Natural killer cell (primary cell): ENCODE measurements around the gene SPRY4. TPM values are rescaled to one million over a fixed set of nuclear protein-coding genes. Genes with fewer than 3 reads are reported as not detected.

Experiments
- ATAC-seq, 3 donors: fragments of 150-1000 bp in 2 of 3; fragments of 200-7000 bp in 1 of 3; cut with Tn5 transposase; 1 replicate in 1 of 3; 2 replicates in 2 of 3; pipeline ENCODE4 v1.10.0; 2021; ENCODE audit warnings: mild to moderate bottlenecking in 2 of 3, moderate library complexity in 2 of 3
- DNase-seq, 2 donors: peaks; one replicate each; pipeline versions ENCODE4 v3.0.0 to v3.0.0-alpha.2; 2013 to 2021; ENCODE audit warnings: mixed read lengths in 1 of 2
- H3K27ac ChIP-seq: one replicate; pipeline ENCODE4 v1.5.1; 2013; ENCODE audit warnings: mild to moderate bottlenecking, low read length
- H3K27me3 ChIP-seq: one replicate; pipeline ENCODE4 v1.6.1; 2013; ENCODE audit warnings: low read length; ENCODE audit not compliant: control insufficient read depth, insufficient read depth
- H3K36me3 ChIP-seq: one replicate; pipeline ENCODE4 v1.6.1; 2013; ENCODE audit warnings: low read length; ENCODE audit not compliant: control insufficient read depth, insufficient read depth
- H3K4me1 ChIP-seq: one replicate; pipeline ENCODE4 v1.6.1; 2013; ENCODE audit warnings: low read length; ENCODE audit not compliant: control insufficient read depth, insufficient read depth
- H3K4me3 ChIP-seq: one replicate; pipeline ENCODE4 v1.5.1; 2013; ENCODE audit warnings: low read length
- H3K9me3 ChIP-seq: one replicate; pipeline ENCODE4 v1.6.1; 2013; ENCODE audit warnings: low read length; ENCODE audit not compliant: control insufficient read depth, insufficient read depth
- H3K27ac Mint-ChIP-seq, 2 donors: one replicate each; pipeline ENCODE4 v1.8.0; 2022; ENCODE audit warnings: mild to moderate bottlenecking in 2 of 2, mixed read lengths in 2 of 2, moderate library complexity in 1 of 2
- H3K27me3 Mint-ChIP-seq, 2 donors: one replicate each; pipeline ENCODE4 v1.8.0; 2022; ENCODE audit warnings: low read depth in 2 of 2, mixed read lengths in 2 of 2
- H3K36me3 Mint-ChIP-seq: one replicate; pipeline ENCODE4 v1.8.0; 2022; ENCODE audit warnings: mixed read lengths
- H3K4me1 Mint-ChIP-seq, 2 donors: one replicate each; pipeline ENCODE4 v1.8.0; 2022; ENCODE audit warnings: mixed read lengths in 2 of 2
- H3K4me3 Mint-ChIP-seq: one replicate; pipeline ENCODE4 v1.8.0; 2022; ENCODE audit warnings: mild to moderate bottlenecking, moderate library complexity, mixed read lengths
- H3K9me3 Mint-ChIP-seq, 2 donors: one replicate each; pipeline ENCODE4 v1.8.0; 2022; ENCODE audit warnings: mixed read lengths in 2 of 2
- CTCF ChIP-seq: fragments of 200-600 bp; IDR thresholded peaks from one replicate; pipeline ENCODE4 v1.8.0; 2022; ENCODE audit warnings: antibody characterized with exemption
- WGBS: methylation state at CpG from one replicate; pipeline ENCODE4 v1.1.7; 2013; ENCODE audit warnings: missing lambda C conversion rate; ENCODE audit not compliant: insufficient coverage; 5-methylcytosine and 5-hydroxymethylcytosine counted together
- intact Hi-C: fragments of 100-400 bp; cut with micrococcal nuclease; formaldehyde crosslinking; loops from one replicate; pipeline ENCODE4 v1.14.2; 2022
- total RNA-seq, 4 donors: library from RNA; stranded (reverse); fragments of 120-200 nt in 1 of 4; gene quantifications; one replicate each; pipeline versions ENCODE4 v1.2.3 to v1.2.4, GENCODE V29; 2013 to 2022

The SPRY4 gene
- 1 to 10 TPM in 1 of 3 donors, under 1 TPM in 2; 0.20 to 1.3 (median 0.40) TPM for total RNA-seq
- total RNA-seq (2013) = 0.18 TPM

GRCh38 chr5:142324871-142325724 is at the start of gene SPRY4:
SPRY4 (minus strand) TSS chr5:142325021; CDS start chr5:142315108, 9,913 bp downstream.
- no peak for TF ChIP-seq CTCF
- no peaks in the 10 kb centered on the region for H3K36me3 ChIP-seq
- intact Hi-C loops = loop anchor here (2.0 kb wide), 1 partner anchor 32 kb away; no protein-coding TSS in a partner anchor
- H3K4me3 ChIP-seq = peak within 1 kb of the TSS; percentile 63
- peaks cover 27 to 45% of the 10 kb centered on the region in 2 donors for H3K4me1 Mint-ChIP-seq
- H3K27ac Mint-ChIP-seq = peak within 1 kb of the TSS; percentile 50 to 69
- ATAC-seq (peak; percentile 71 to 79 (median 76)), DNase-seq (peak; percentile 65 to 87)
- H3K36me3 Mint-ChIP-seq = no peaks in the 10 kb centered on the region
- under 1% methylated on average over 50 of the region's 54 CpGs for WGBS
- H3K9me3 ChIP-seq = no peaks in the 10 kb centered on the region
- peaks cover 38% of the 10 kb centered on the region for H3K27me3 ChIP-seq
- peaks cover 42 to 46% of the 10 kb centered on the region in 2 donors for H3K27me3 Mint-ChIP-seq
- H3K9me3 Mint-ChIP-seq = no peaks in the 10 kb centered on the region
- no peak within 1 kb of the TSS for H3K27ac ChIP-seq
- peak within 1 kb of the TSS; percentile 87 for H3K4me3 Mint-ChIP-seq
- H3K4me1 ChIP-seq = peaks cover 32% of the 10 kb centered on the region

GRCh38 chr5:142368529-142368928 is 43.7 kb upstream of the SPRY4 start:
- intact Hi-C loops = no loop called here
- H3K27me3 ChIP-seq = no peaks in the 10 kb centered on the region
- no peak for ATAC-seq

GRCh38 chr5:142366007-142366406 is 41.2 kb upstream of the SPRY4 start:
- H3K4me3 Mint-ChIP-seq = no peak overlapping the region
- no peaks in the 10 kb centered on the region for H3K9me3 ChIP-seq
- no peaks in the 10 kb centered on the region for H3K4me1 ChIP-seq
- no peaks in the 10 kb centered on the region for H3K9me3 Mint-ChIP-seq
- no peak for ATAC-seq
- no peak overlapping the region for H3K4me3 ChIP-seq
- no peak overlapping the region for H3K27ac ChIP-seq
- H3K36me3 ChIP-seq = no peaks in the 10 kb centered on the region
- no peak for TF ChIP-seq CTCF
- no peaks in the 10 kb centered on the region for H3K27me3 ChIP-seq
- no peak overlapping the region for H3K27ac Mint-ChIP-seq
- WGBS = 66% methylated on average over 4 of the region's 4 CpGs
- no peaks in the 10 kb centered on the region for H3K36me3 Mint-ChIP-seq
- intact Hi-C loops = no loop called here
- peaks cover 0 to 4% of the 10 kb centered on the region in 2 donors for H3K27me3 Mint-ChIP-seq
- DNase-seq = no peak
- peaks cover 0 to 7% of the 10 kb centered on the region in 2 donors for H3K4me1 Mint-ChIP-seq

More at GRCh38 chr5:142368529-142368928, 43.7 kb upstream of the SPRY4 start:
- peaks cover 0 to 3% of the 10 kb centered on the region in 2 donors for H3K4me1 Mint-ChIP-seq
- H3K9me3 Mint-ChIP-seq = no peaks in the 10 kb centered on the region
- WGBS = 94% methylated on average over 2 of the region's 2 CpGs
- H3K36me3 Mint-ChIP-seq = no peaks in the 10 kb centered on the region
- H3K27ac Mint-ChIP-seq = no peak overlapping the region
- Histone ChIP-seq H3K4me1 (no peaks in the 10 kb centered on the region), H3K36me3 (no peaks in the 10 kb centered on the region), H3K4me3 (no peak overlapping the region), H3K9me3 (no peaks in the 10 kb centered on the region), H3K27ac (no peak overlapping the region)
- H3K4me3 Mint-ChIP-seq = no peak overlapping the region
- DNase-seq = no peak
- TF ChIP-seq CTCF = no peak
- H3K27me3 Mint-ChIP-seq = peaks cover 0 to 4% of the 10 kb centered on the region in 2 donors
